IgD-negative memory B cell (primary cell): Measurements from ENCODE around the gene TSPAN1. TPM values are rescaled to one million over a fixed set of nuclear protein-coding genes. Genes with fewer than 3 reads are reported as not detected.
A peak's percentile ranks its signal among the peaks of the same experiment; 100 is the strongest.

ENCODE experiments used
- H3K27ac Mint-ChIP-seq, 3 donors: one replicate each; pipeline ENCODE4 v1.8.0; 2020 to 2022; ENCODE audit warnings: mild to moderate bottlenecking in 3 of 3, mixed read lengths in 3 of 3, moderate library complexity in 1 of 3
- H3K27me3 Mint-ChIP-seq: one replicate; pipeline ENCODE4 v1.8.0; 2021; ENCODE audit warnings: mixed read lengths
- H3K36me3 Mint-ChIP-seq: one replicate; pipeline ENCODE4 v1.8.0; 2020; ENCODE audit warnings: mild to moderate bottlenecking, mixed read lengths
- H3K4me1 Mint-ChIP-seq, 3 donors: one replicate each; pipeline ENCODE4 v1.8.0; 2020 to 2022; ENCODE audit warnings: mixed read lengths in 3 of 3, mild to moderate bottlenecking in 1 of 3
- H3K4me3 Mint-ChIP-seq, 4 donors: one replicate each; pipeline ENCODE4 v1.8.0; 2020 to 2022; ENCODE audit warnings: mild to moderate bottlenecking in 4 of 4, mixed read lengths in 4 of 4, moderate library complexity in 3 of 4
- H3K9me3 Mint-ChIP-seq, 3 donors: one replicate each; pipeline ENCODE4 v1.8.0; 2020 to 2021; ENCODE audit warnings: mixed read lengths in 3 of 3, mild to moderate bottlenecking in 1 of 3
- polyA plus RNA-seq: library from polyadenylated mRNA; unstranded; fragments of 300-500 nt; fragmentation: Illumina TruSeq; gene quantifications from one replicate; pipeline ENCODE4 v1.2.3, GENCODE V29; 2021

Gene TSPAN1
- polyA plus RNA-seq, 1 donor from 2014 or later = not detected

DNA sequence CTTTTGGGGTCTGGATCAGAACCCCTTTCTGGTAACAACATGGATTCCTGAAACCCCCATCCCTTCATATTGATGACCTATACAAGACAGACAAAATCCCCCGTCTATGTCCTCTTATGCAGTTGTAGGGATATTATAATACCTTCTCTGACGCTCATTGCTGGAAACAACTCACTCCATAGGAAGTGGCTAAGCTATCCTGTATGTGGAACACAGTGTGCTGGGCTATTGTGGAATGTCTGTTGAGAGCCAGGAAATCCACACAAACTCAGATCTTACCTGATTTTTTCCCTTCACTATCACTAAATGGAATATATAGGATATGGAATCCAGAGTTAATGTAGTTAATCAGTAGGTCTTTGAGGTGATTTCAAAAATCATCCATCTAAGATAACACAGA, 24.8 kb upstream of the TSPAN1 start:
- H3K9me3 Mint-ChIP-seq = peaks cover 0 to 3% (median 0%) of the 10 kb centered on the region in 3 donors
- no peak overlapping the region for H3K27ac Mint-ChIP-seq
- no peaks in the 10 kb centered on the region for H3K4me1 Mint-ChIP-seq
- no peaks in the 10 kb centered on the region for H3K27me3 Mint-ChIP-seq
- H3K36me3 Mint-ChIP-seq = no peaks in the 10 kb centered on the region
- no peak overlapping the region for H3K4me3 Mint-ChIP-seq

DNA sequence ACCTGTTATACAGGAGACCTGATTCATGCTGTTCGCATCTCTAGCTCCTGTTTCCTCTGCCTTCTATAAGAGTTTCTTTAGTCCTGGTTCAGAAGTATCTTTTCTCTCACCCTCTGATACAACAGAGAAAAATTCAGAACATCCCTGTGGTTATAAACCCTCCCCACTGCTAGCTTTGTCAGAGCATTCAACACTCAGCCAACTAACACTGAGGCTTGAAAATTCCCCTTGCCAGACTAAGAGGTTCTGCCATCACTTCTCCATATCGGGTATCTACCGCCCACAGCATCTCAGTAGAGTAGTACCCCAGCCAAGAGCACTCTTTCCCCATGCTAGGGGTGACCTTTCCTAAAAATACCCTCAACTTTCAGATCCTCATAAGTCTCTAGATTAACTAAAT, 22.9 kb upstream of the TSPAN1 start:
- peak overlapping the region in 1 of 4 donors; percentile 34 for H3K4me3 Mint-ChIP-seq
- H3K36me3 Mint-ChIP-seq = no peaks in the 10 kb centered on the region
- no peak overlapping the region for H3K27ac Mint-ChIP-seq
- no peaks in the 10 kb centered on the region for H3K27me3 Mint-ChIP-seq
- H3K4me1 Mint-ChIP-seq = no peaks in the 10 kb centered on the region
- H3K9me3 Mint-ChIP-seq = peaks cover 0 to 3% (median 0%) of the 10 kb centered on the region in 3 donors

DNA sequence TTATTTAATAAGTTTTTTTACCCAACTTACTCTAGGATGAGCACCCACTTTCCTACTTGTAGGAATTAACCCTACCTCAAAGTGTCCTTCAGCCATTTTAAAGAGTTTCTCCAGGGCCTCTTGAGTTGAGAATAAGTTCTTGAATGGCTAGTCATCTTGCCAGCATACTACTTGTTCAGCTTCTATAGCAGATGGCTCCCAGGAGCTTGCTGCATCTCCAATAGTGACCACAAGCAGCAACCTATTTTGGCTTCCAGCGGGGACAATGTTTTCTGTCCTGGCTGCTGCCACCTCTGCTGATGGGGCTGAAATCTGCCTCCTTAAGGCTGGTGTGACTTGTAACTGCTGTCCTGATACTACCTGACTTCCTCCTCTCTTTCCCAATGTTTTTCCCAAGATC, 21.7 kb upstream of the TSPAN1 start:
- no peak overlapping the region for H3K4me3 Mint-ChIP-seq
- no peaks in the 10 kb centered on the region for H3K36me3 Mint-ChIP-seq
- no peaks in the 10 kb centered on the region for H3K4me1 Mint-ChIP-seq
- H3K27me3 Mint-ChIP-seq = no peaks in the 10 kb centered on the region
- no peak overlapping the region for H3K27ac Mint-ChIP-seq
- no peaks in the 10 kb centered on the region for H3K9me3 Mint-ChIP-seq

DNA sequence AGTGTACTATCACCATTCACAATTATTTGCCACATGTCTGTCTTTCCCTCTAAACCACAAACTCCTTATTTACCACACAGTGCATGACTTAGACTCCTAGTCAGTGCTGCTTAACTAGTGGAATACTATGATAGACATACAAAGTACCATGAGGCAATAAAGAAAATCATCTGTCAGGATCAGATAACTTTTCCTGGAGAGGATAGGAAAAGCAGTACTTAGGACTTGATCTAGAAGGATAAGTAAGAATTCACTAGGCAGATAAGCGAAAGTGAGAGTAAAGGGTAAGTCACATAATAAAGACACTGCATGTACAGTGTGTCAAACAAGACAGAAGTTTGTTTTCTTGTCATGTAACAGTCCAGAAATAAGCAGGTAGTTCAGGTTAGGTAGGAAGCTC, 21.2 kb upstream of the TSPAN1 start:
- no peak overlapping the region for H3K27ac Mint-ChIP-seq
- H3K36me3 Mint-ChIP-seq = no peaks in the 10 kb centered on the region
- no peaks in the 10 kb centered on the region for H3K27me3 Mint-ChIP-seq
- H3K4me1 Mint-ChIP-seq = no peaks in the 10 kb centered on the region
- no peak overlapping the region for H3K4me3 Mint-ChIP-seq
- no peaks in the 10 kb centered on the region for H3K9me3 Mint-ChIP-seq

DNA sequence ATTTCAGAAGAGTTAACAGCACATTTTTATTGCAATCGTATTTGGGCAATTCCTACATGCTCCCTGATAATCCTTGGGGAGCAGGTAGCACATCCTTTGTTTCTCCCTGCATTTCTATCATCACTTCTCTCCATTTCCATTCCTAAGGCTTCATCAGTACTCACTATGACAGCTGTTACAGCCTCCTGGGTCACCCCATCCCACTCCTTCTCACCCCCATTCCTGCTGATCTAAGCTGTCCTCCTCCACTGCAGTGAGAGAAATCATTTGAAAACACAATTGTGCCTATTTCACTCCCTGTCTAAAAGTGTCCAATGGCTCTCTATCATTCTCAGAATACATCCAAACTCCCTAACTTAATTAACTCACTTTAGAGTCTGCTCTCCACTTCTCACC, 17.0 kb upstream of the TSPAN1 start:
- H3K27me3 Mint-ChIP-seq = no peaks in the 10 kb centered on the region
- no peaks in the 10 kb centered on the region for H3K36me3 Mint-ChIP-seq

DNA sequence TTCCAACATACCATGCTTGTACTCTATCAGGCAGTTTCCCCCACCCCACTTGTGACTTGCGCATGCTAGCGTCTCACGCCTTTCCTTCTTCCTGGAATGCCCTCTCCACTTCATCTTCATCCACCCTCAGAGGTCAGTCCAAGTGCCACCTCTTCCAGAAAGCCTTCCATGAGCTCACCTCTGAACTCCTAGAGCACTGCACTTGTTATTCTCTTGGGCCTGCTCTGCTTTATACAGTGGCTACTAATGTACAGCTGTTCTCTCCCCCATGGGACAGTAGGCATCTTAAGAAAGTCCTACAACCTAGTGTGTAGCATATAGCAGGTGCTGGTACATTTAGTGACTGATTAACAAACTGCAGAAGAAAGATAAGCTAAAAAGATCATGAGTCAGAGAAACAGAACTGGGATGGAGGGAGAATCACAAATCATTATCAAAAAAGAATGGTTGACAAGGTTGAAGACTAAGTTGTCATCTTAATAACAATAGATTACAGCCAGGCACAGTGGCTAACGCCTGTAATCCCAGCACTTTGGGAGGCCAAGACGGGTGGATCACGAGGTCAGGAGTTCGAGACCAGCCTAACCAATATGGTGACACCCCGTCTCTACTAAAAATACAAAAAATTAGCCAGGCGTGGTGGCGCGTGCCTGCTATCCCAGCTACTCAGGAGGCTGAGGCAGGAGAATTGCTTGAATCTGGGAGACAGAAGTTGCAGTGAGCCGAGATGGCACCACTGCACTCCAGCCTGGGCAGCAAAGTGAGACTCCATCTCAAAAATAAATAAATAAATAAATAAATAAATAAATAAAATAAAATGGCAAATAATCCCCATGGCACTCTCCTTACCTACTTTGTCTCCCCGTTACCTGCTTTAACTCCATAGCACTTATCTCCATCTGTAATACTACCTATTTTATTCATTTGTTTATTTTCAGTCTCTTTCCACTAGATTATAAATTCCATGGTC, 16.3 kb upstream of the TSPAN1 start:
- no peaks in the 10 kb centered on the region for H3K27me3 Mint-ChIP-seq
- H3K36me3 Mint-ChIP-seq = no peaks in the 10 kb centered on the region
- no peak overlapping the region for H3K4me3 Mint-ChIP-seq
- H3K9me3 Mint-ChIP-seq = no peaks in the 10 kb centered on the region
- no peaks in the 10 kb centered on the region for H3K4me1 Mint-ChIP-seq
- no peak overlapping the region for H3K27ac Mint-ChIP-seq

More for the DNA sequence above, 17.0 kb upstream of the TSPAN1 start:
- no peaks in the 10 kb centered on the region for H3K4me1 Mint-ChIP-seq
- H3K4me3 Mint-ChIP-seq = no peak overlapping the region
- no peaks in the 10 kb centered on the region for H3K9me3 Mint-ChIP-seq
- H3K27ac Mint-ChIP-seq = no peak overlapping the region

DNA sequence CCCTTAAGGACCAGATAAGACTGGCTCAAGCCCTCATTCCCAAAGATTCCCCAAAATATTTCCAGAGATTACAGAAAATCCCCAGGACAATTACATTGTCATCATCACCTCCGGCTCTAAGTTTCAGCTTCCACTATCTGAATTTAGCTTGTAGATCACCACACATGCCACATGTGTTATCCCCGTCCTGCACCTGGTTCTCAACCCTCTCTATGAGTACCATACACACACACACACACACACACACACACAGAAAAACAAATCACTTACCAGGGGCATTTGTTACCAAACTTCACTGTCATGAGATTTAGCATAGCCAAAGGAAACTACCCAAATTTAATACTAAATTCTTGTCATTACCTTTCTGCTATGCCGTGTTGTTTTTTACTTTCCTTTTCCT, 15.4 kb upstream of the TSPAN1 start:
- H3K27me3 Mint-ChIP-seq = no peaks in the 10 kb centered on the region
- H3K4me1 Mint-ChIP-seq = no peaks in the 10 kb centered on the region
- H3K9me3 Mint-ChIP-seq = no peaks in the 10 kb centered on the region
- no peak overlapping the region for H3K4me3 Mint-ChIP-seq
- H3K27ac Mint-ChIP-seq = no peak overlapping the region
- H3K36me3 Mint-ChIP-seq = no peaks in the 10 kb centered on the region

DNA sequence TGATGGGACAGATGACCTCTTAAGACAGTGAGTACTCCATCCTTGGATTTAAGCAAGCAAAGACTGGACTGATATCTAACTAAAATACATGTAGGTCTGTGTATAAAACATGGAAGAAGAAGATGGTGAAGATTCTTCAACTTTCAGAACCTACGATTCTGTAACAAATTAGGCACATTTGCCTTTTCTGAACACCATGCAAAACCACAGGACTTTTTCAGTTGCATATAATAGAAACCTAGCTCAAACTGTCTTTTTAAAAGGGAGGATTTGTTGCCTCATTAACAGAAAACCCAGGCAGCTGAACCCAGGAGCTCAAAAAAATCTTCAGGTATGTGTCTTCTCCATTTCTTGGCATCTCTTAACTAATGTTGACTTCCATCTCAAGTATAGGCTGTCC, 14.7 kb upstream of the TSPAN1 start:
- no peaks in the 10 kb centered on the region for H3K9me3 Mint-ChIP-seq

DNA sequence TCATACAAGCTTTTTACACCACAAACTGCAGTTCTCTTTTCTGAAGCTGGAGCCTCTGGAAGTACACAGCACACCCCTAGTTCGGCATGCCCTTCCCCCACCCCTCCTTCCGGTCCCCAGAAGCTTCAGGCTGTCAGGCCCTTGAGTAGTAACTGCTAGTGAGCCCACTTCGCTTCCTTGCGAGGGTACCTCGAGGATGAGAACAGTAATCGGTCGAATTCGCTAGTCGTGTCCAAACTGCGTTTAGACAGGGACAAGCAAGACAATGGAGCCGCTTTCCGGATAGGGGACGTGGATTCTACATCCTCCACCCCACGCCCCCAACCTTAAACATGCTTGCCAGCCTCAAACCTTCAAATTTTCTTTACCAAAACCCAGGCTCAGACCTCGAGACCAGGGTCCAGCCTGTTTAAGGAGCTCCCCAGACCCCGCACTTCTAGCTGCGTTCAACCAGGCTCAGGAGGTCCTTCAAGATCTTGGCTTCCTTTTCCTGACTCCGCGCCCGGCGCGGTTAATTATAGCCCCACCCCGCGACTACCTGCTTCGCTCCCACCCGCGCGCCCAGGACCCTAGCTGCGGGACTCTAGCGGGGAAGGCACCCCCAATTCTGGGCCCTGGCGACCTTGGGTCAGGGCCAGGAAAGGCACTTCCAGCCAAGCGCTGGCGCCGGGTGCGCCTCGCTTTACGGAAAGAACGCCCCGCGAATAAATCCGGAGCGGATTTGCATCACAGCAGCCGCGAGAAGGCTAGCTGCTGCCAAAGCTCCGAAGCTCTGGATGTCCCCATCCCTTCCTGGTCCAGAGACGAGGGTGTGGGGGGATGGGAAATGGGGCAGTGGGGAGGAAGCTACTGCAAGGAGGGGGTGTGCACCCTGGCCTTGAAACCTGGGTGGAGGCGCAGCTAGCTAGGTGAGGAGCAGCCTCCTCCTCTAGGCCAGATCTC, 8.1 kb upstream of the TSPAN1 start:
- H3K27me3 Mint-ChIP-seq = peaks cover 7% of the 10 kb centered on the region
- H3K4me3 Mint-ChIP-seq = peak overlapping the region; percentile 85 to 98 (median 91)
- H3K27ac Mint-ChIP-seq = peak overlapping the region; percentile 72 to 77 (median 76)
- no peaks in the 10 kb centered on the region for H3K36me3 Mint-ChIP-seq
- peaks cover 9 to 20% (median 15%) of the 10 kb centered on the region in 3 donors for H3K4me1 Mint-ChIP-seq
- H3K9me3 Mint-ChIP-seq = no peaks in the 10 kb centered on the region

More for the DNA sequence above, 14.7 kb upstream of the TSPAN1 start:
- Mint-ChIP-seq H3K27ac (no peak overlapping the region), H3K4me3 (no peak overlapping the region), H3K36me3 (no peaks in the 10 kb centered on the region), H3K4me1 (no peaks in the 10 kb centered on the region), H3K27me3 (peaks cover 2% of the 10 kb centered on the region)

DNA sequence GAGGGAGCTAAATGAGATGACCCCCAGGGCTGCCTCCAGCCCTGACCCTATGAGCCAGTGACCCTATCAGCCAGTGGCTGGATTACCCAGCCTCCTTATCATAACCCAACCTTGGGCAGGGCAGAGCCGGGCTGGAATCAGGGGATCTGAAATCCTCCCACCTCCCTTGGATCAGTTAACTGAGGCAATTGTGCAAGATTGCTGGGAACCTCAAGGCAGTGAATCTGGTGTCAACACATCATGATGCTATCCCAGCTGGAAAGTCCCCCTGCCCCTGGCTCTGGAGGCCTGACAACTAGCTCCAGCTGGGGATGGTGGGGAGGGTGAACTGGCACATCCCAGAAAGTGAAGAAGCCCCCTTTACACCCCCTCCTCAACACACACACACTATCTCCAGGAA, 6.4 kb upstream of the TSPAN1 start:
- Mint-ChIP-seq H3K27ac (no peak overlapping the region), H3K27me3 (peaks cover 7% of the 10 kb centered on the region), H3K4me3 (peak overlapping the region in 2 of 4 donors; percentile 87), H3K36me3 (no peaks in the 10 kb centered on the region), H3K9me3 (no peaks in the 10 kb centered on the region), H3K4me1 (peaks cover 16 to 23% (median 19%) of the 10 kb centered on the region in 3 donors)

DNA sequence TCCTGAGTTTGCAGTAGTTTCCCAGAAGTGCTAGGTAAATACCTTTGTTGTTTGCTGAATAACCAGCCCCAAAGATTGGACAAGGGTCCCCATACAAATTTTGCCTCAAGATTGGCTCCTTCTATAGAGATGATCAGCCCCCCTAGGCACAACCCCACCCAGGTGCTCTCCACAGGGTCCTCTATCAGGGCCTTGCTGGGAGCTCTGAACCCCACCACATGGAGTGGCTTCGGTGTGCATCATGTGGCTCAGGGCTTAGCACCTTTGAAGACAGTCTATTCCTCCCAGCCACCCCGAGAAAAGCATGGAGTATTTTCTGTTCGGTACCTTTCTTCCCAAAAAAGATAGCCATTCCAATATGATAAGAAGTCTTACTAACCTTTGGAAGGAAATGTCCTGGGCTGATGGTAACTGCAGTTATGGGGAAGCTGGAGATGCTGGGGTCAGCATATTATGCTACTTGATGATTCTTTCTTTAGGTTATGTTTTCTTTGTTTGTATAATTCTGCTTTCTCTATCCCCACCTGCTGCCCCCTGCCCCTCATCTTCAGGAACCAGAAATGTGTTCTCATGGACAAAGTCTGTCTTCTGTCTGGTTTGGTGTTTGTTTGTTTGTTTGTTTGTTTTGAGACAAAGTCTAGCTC, 5.0 kb upstream of the TSPAN1 start:
- Mint-ChIP-seq H3K27ac (no peak overlapping the region), H3K9me3 (no peaks in the 10 kb centered on the region), H3K4me3 (peak overlapping the region in 1 of 4 donors; percentile 18), H3K36me3 (no peaks in the 10 kb centered on the region), H3K27me3 (peaks cover 5% of the 10 kb centered on the region), H3K4me1 (peaks cover 16 to 23% (median 19%) of the 10 kb centered on the region in 3 donors)

DNA sequence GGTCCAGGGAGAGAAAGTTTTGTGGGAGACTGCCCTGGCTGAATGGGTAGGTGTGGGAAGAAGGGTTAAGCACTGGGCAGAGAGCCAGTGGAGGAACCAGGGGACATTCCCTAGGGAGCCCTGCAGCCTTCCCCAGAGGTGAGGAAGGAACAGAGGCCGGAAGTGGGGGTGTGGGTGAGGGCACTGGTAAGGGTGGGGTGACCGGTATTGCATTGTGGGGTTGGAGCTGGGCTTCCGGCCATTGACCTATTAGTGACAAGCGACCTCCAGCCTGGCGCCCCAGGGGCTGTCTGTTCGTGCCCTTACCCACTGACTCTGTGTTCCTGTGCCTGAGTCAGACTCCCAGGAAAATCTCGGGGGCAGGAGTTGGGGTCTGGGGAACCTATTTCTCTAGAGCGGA, 3.5 kb upstream of the TSPAN1 start:
- peaks cover 5% of the 10 kb centered on the region for H3K27me3 Mint-ChIP-seq
- H3K36me3 Mint-ChIP-seq = no peaks in the 10 kb centered on the region
- H3K4me1 Mint-ChIP-seq = peaks cover 13 to 20% (median 17%) of the 10 kb centered on the region in 3 donors
- no peaks in the 10 kb centered on the region for H3K9me3 Mint-ChIP-seq
- peak overlapping the region in 1 of 4 donors; percentile 57 for H3K4me3 Mint-ChIP-seq
- H3K27ac Mint-ChIP-seq = peak overlapping the region in 2 of 3 donors; percentile 25 to 63

DNA sequence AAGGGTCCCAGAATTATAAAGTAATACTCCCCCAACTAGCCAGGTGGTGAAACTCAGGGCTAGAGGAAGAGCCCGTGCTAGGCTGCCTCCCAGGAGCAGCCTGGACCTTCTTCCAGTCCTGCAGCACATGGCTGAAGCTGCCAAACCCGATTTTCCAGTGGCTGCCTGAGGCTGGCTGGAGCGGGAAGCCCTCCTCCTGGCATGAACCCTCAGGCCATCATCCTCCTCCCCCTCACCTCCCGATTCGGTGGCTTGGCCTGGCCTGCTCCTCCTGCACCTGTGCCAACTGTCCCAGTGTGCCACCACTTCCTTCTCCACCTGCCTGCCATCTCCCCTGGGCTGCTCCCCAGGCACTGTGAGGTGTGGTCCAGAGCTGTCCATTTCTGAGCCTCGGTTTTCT, 3.0 kb upstream of the TSPAN1 start:
- H3K27me3 Mint-ChIP-seq = peaks cover 3% of the 10 kb centered on the region
- peaks cover 10 to 21% (median 16%) of the 10 kb centered on the region in 3 donors for H3K4me1 Mint-ChIP-seq
- no peaks in the 10 kb centered on the region for H3K36me3 Mint-ChIP-seq
- no peaks in the 10 kb centered on the region for H3K9me3 Mint-ChIP-seq
- H3K4me3 Mint-ChIP-seq = peak overlapping the region in 2 of 4 donors; percentile 40 to 57
- no peak overlapping the region for H3K27ac Mint-ChIP-seq

DNA sequence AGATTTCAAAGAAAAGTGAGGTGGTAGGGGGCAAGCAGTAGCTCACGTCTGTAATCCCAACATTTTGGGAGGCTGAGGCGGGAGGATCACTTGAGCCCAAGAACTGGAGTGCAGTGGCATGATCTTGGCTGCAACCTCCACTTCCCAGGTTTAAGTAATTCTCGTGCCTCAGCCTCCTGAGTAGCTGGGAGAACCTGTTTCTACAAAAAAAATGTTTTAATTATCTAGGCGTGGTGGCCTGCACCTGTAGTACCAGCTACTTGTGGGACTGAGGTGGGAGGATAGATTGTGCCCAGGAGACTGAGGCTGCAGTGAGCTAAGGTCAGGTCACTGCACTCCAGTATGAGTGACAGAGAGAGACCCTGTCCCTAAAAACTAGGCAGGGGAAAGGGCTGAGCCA, 2.6 kb upstream of the TSPAN1 start:
- H3K27me3 Mint-ChIP-seq = peaks cover under 1% of the 10 kb centered on the region
- no peak overlapping the region for H3K27ac Mint-ChIP-seq
- no peaks in the 10 kb centered on the region for H3K9me3 Mint-ChIP-seq
- peak overlapping the region in 1 of 4 donors; percentile 40 for H3K4me3 Mint-ChIP-seq
- H3K4me1 Mint-ChIP-seq = peaks cover 10 to 19% (median 15%) of the 10 kb centered on the region in 3 donors
- H3K36me3 Mint-ChIP-seq = no peaks in the 10 kb centered on the region
